Epithelial cell of esophagus (primary cell): Measurements from ENCODE around the gene SMCO2.

Experiments used
- DNase-seq: peaks from one replicate; pipeline ENCODE4 v3.0.0; 2010; ENCODE audit warnings: low read depth
- H3K4me3 ChIP-seq: 2 replicates; pipeline ENCODE4 v1.5.1; 2011; ENCODE audit warnings: mild to moderate bottlenecking, low read length, control low read depth
- CTCF ChIP-seq: IDR thresholded peaks from 2 replicates; pipeline ENCODE4 v1.5.1; 2011; ENCODE audit warnings: low read depth, mild to moderate bottlenecking, low read length, control low read depth, inconsistent platforms; ENCODE audit not compliant: insufficient read depth; ENCODE audit errors: missing control alignments

The SMCO2 gene

GRCh38 chr12:27545665-27546064 lies 99.1 kb downstream of the SMCO2 start:
- no peak for TF ChIP-seq CTCF
- peak; percentile 26 for DNase-seq
- no peak overlapping the region for H3K4me3 ChIP-seq

DNA sequence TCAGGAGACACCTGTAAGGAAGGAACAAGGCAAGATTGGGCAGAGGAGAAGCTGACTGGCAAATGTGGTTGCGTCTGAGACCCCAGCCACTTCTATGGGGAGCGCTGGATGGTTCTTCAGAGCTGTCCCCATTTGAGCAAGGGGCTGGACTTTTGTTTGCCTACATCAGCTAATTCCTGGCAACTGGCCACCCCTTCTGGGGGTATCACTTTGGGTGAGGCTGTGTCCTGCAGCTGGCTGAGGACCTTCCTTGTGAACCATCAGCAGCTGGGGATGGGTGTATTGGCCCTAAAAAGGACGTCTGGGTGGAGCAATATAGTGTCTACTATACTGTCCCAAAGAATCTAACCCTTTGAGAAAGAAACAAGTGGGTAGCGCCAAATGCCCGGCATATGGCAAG lies 101.1 kb downstream of the SMCO2 start:
- no peak for TF ChIP-seq CTCF
- no peak overlapping the region for H3K4me3 ChIP-seq
- DNase-seq: no peak

GRCh38 chr12:27548301-27549199 lies 102.0 kb downstream of the SMCO2 start:
- no peak overlapping the region for H3K4me3 ChIP-seq
- TF ChIP-seq CTCF: no peak
- no peak for DNase-seq

DNA sequence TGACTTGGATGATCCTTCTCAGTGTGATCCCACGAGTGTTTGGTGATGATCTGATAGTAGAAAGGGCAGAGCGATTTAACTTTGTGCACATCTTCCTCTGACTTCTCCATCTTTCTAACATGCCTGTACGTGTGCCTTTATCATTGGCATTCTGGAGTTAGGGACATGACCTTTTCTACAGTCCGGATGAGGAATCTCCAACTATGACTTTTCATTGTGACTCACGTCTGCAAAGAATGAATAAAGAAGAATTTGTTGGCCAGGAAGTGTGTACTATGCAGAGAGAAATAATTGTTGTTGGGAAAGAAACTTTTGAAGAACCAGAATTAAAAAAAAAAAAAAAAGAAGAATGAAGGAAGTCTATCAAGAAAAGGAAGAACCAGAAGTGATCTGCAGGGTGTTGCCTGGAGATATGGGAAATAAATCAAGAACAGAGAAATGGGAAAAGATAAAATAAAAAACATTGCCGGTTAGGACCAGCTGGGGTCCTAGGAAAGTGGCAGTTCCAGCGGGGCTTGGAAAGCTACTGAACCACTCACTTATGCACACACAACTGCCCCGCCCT lies 102.8 kb downstream of the SMCO2 start:
- no peak for TF ChIP-seq CTCF
- no peak overlapping the region for H3K4me3 ChIP-seq
- DNase-seq: peak; percentile 94

DNA sequence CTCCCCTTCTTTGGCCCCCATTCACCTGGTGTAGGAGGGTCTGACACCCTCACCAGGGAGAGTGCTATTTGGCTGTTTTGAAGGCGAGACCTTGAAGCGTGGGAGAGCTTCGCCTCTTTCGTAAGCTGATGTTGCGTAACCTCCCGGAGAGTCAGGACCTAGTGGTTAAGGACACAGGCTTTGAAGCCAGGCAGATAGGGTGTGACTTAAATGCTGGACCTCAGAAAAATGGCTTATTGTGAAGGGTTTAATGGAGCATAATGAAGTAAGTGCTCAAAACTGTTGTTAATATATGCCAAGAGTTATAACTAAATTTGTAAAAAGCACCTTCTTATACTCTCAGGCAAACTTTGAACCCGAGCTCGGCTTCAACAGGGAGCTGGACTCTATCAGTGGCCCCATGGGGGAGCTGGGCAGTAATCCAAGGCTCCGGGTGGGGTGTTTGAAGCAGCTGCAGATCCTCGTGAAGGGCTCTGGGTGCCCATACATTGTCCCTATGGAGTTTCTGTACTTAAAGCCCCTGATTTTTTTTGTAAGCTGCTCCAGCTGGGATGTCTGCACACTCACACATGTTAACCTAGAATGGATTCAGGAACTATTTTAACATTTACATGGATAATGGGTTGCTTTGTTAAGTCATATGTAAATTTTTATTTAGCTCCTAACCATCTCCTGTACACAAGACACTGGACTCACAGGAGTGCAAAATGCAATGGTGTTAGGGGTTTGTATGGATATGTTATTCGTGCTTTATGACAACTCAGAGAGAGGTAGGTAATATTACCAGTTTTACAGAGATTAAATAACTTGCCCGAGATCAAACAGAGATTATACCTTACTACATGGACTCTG lies 103.5 kb downstream of the SMCO2 start:
- TF ChIP-seq CTCF: no peak
- peak; percentile 95 for DNase-seq
- no peak overlapping the region for H3K4me3 ChIP-seq

GRCh38 chr12:27550653-27550975 lies 104.1 kb downstream of the SMCO2 start:
- TF ChIP-seq CTCF: no peak
- H3K4me3 ChIP-seq: no peak overlapping the region
- peak; percentile 67 for DNase-seq
